Measurements from ENCODE around the gene CTNND1. TPM values are rescaled to one million over a fixed set of nuclear protein-coding genes. Genes with fewer than 3 reads are reported as not detected.

Gene CTNND1
- total and polyA plus RNA-seq, 12 donors, result 28.9 to 85.6 (median 64.4) TPM

DNA sequence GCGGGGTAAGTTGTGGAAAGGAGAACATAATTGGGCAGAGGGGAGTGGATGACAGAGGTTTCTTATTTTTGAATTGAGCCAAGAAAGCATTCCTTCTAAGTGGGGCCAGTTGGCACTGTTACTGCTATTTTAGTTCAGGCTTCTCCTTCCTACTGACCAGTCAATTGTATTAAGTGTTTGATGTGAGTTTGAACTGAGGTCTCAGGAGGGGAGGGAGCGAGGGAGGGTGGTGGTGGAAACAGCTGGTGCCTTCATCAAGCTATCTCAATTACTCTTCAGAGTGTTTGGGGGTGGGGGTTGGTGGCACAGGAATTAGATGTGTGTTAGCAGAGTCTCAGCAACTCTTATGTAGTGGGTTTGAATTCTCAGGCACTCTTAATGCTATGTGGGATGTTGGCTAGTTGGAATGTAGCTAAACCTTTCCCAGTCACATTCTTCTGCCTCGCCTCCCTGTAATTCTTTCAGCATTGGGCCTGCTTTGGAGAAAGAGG lies 14.5 kb downstream of the CTNND1 start:
- TF ChIP-seq, protein P1, sequence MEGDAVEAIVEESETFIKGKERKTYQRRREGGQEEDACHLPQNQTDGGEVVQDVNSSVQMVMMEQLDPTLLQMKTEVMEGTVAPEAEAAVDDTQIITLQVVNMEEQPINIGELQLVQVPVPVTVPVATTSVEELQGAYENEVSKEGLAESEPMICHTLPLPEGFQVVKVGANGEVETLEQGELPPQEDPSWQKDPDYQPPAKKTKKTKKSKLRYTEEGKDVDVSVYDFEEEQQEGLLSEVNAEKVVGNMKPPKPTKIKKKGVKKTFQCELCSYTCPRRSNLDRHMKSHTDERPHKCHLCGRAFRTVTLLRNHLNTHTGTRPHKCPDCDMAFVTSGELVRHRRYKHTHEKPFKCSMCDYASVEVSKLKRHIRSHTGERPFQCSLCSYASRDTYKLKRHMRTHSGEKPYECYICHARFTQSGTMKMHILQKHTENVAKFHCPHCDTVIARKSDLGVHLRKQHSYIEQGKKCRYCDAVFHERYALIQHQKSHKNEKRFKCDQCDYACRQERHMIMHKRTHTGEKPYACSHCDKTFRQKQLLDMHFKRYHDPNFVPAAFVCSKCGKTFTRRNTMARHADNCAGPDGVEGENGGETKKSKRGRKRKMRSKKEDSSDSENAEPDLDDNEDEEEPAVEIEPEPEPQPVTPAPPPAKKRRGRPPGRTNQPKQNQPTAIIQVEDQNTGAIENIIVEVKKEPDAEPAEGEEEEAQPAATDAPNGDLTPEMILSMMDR (IDR thresholded peaks at IDR 0.05), result no peak
- H3K27ac ChIP-seq, result peak overlapping the region; percentile 21 to 95 (median 90)
- H3K9me3 ChIP-seq, result no peaks in the 10 kb centered on the region
- peaks cover 0 to 8% (median 0%) of the 10 kb centered on the region in 9 donors for H3K36me3 ChIP-seq
- no peaks in the 10 kb centered on the region for H3K27me3 ChIP-seq
- peak overlapping the region in 7 of 10 donors; percentile 2 to 40 (median 26) for H3K4me3 ChIP-seq
- H3K4me1 ChIP-seq, result peaks cover 41 to 100% (median 98%) of the 10 kb centered on the region in 9 donors
- intact Hi-C loops (cut with DNase I), result loop anchor here in 2 of 10 donors (2.0 to 10.0 kb wide), 2 partner anchors 13 to 249 kb away; partner anchors contain the start of gene OR9Q1 (in 1 of the 2)
- 26 to 28% methylated on average over 3 of the region's 3 CpGs for WGBS, 2 donors
- peak in 5 of 8 donors; percentile 7 to 39 (median 23) for ATAC-seq
- DNase-seq, result peak in 1 of 2 donors; percentile 43

DNA sequence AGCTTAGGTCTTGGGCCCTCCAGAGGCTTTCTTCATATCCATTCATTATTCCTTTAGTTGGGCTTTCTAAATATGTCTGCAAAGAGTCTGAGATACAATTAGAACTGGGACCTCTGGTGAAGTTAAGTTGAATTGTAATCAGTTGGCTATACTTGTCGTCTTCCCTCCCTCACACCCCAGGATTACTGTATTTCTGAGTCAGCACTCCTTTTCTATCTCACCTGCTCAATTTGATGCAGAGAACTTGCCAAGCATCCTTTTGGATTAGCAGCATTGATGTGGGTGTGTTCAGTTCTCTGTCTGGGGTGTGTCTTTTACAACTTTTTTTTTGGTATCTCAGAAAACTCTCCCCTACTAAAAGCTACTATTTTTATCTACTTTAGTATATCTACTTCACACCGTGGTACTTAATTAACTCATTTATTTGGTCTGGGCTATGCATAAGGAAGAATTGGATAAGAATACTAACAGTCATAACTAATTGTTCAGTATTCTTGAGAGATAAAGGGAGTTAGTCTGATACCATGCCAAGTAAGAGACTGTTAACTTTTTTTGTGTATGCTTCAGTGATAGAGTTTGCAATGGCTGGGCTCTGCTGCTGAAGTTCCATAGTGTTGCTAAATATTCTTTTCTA lies 15.1 kb downstream of the CTNND1 start:
- intact Hi-C loops (cut with DNase I), result loop anchor here in 2 of 10 donors (2.0 to 10.0 kb wide), 2 partner anchors 14 to 248 kb away; partner anchors contain the start of gene OR9Q1 (in 1 of the 2)

DNA sequence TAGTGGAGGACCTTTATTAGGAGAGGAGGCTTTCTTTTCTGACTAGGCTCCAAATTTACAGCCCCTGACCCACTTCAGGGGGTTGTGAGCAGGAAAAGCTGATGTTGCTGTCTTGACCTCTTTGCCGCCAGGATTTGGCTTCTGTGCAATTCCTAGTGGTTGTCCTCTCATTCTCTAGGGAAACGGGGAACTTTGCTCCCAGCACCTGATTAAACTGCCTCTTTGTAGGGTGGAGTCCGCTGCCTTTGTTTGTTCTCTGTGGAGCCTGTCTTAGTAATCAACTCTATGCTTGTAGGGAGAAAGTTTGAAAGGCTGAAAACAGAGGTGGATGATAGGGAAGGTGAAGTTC lies 16.3 kb downstream of the CTNND1 start:
- peak in 6 of 8 donors; percentile 7 to 46 (median 32) for ATAC-seq
- Histone ChIP-seq H3K4me1 (peaks cover 48 to 100% (median 99%) of the 10 kb centered on the region in 9 donors), H3K27me3 (no peaks in the 10 kb centered on the region), H3K4me3 (peak overlapping the region in 8 of 10 donors; percentile 5 to 41 (median 34)), H3K9me3 (no peaks in the 10 kb centered on the region), H3K27ac (peak overlapping the region; percentile 74 to 95 (median 90)), H3K36me3 (peaks cover 0 to 13% (median 0%) of the 10 kb centered on the region in 9 donors)
- 8 to 11% methylated on average over 3 of the region's 3 CpGs for WGBS, 2 donors
- intact Hi-C loops (cut with DNase I), result loop anchor here in 4 of 10 donors (2.0 to 10.0 kb wide), 3 partner anchors 15 to 247 kb away; partner anchors contain the start of genes CTNND1 (in 1 of the 4) and OR9Q1 (in 1 of the 4)
- peak in 1 of 2 donors; percentile 47 for DNase-seq
- TF ChIP-seq, protein P1 (IDR thresholded peaks at IDR 0.05), result no peak

More for the DNA sequence above, 15.1 kb downstream of the CTNND1 start:
- H3K27me3 ChIP-seq, result no peaks in the 10 kb centered on the region
- peaks cover 0 to 13% (median 0%) of the 10 kb centered on the region in 9 donors for H3K36me3 ChIP-seq
- no peak for DNase-seq
- ATAC-seq, result no peak
- H3K4me3 ChIP-seq, result peak overlapping the region in 4 of 10 donors; percentile 34 to 40 (median 38)
- WGBS, 2 donors, result 9 to 15% methylated on average over 2 of the region's 2 CpGs
- TF ChIP-seq, protein P1 (IDR thresholded peaks at IDR 0.05), result no peak
- peaks cover 45 to 100% (median 98%) of the 10 kb centered on the region in 9 donors for H3K4me1 ChIP-seq
- no peaks in the 10 kb centered on the region for H3K9me3 ChIP-seq
- peak overlapping the region; percentile 21 to 95 (median 90) for H3K27ac ChIP-seq

DNA sequence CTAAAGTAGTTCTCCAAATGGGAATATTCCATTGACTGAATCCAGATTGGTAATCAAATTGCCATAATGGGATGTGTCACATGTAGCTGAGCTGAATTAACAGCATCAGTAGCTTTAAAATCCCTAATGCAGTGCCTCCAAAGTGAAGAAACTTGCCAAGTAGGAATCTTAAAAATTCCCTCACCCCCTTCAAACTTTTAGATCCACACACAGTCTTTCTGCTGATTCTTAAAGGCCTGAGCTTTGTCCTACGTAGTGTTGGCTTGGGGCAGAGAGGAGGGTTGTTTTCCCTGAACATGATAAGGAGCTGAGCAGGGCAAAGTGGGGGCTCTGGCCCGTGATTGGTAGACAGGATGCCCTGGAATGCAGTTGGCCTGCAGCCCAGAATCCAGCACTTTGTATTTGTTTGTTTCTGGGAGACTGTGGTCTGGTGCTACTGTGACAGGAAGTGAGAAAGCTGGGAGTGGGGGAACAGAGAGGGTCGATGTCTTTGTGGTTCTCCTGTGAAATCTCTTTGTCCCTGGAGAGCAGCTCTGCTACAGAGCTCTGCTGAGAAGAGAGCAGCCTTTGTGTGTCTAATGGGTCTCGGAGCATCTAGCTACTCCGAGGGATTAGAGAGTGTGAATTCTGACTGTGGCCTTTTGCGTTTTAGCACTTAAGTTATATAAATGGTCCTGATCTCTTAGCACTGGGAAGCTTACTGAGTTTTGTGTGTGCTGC lies 16.9 kb downstream of the CTNND1 start:
- Histone ChIP-seq H3K27me3 (no peaks in the 10 kb centered on the region), H3K4me3 (peak overlapping the region in 8 of 10 donors; percentile 5 to 41 (median 34)), H3K9me3 (no peaks in the 10 kb centered on the region), H3K36me3 (peaks cover 0 to 13% (median 0%) of the 10 kb centered on the region in 9 donors), H3K27ac (peak overlapping the region; percentile 74 to 95 (median 90)), H3K4me1 (peaks cover 48 to 100% (median 98%) of the 10 kb centered on the region in 9 donors)
- intact Hi-C loops (cut with DNase I), result loop anchor here in 3 of 10 donors (2.0 to 10.0 kb wide), 3 partner anchors 16 to 246 kb away; partner anchors contain the start of genes CTNND1 (in 1 of the 3) and OR9Q1 (in 1 of the 3)
- 1 to 3% methylated on average over 6 of the region's 6 CpGs for WGBS, 2 donors
- DNase-seq (peak; percentile 88 to 96), ATAC-seq (peak; percentile 88 to 94 (median 92))
- TF ChIP-seq, protein P1 (IDR thresholded peaks at IDR 0.05), result no peak

All from heart right ventricle (tissue), 16 donors.